SU-DHL-6 (cell line): ENCODE results near the gene NCMAP.

Experiments
- H2AFZ ChIP-seq: fragments of 200-600 bp; sonication (generic); 2 replicates; pipeline ENCODE4 v1.6.1; 2014; ENCODE audit warnings: low read depth, mild to moderate bottlenecking, moderate library complexity, mixed read lengths, antibody characterized with exemption, low read length; ENCODE audit not compliant: severe bottlenecking
- H3F3A ChIP-seq: fragments of 200-600 bp; shearing (Covaris generic); 2 replicates; pipeline ENCODE4 v1.6.0; 2016; ENCODE audit warnings: antibody characterized with exemption, mild to moderate bottlenecking; ENCODE audit not compliant: insufficient read depth
- H3K27ac ChIP-seq: fragments of 200-600 bp; sonication (generic); 2 replicates; pipeline ENCODE4 v1.5.1; 2016; ENCODE audit warnings: low read depth, mild to moderate bottlenecking, low read length, moderate library complexity, mixed read lengths
- H3K27me3 ChIP-seq: fragments of 200-600 bp; sonication (generic), shearing (Covaris generic); 2 replicates; pipeline ENCODE4 v1.6.0; 2014; ENCODE audit warnings: mild to moderate bottlenecking, low read length
- H3K36me3 ChIP-seq: fragments of 200-600 bp; sonication (generic); 2 replicates; pipeline ENCODE4 v1.6.1; 2014; ENCODE audit warnings: mild to moderate bottlenecking, low read length, mixed read lengths
- H3K4me2 ChIP-seq: fragments of 300-600, 200-600 bp; shearing (Covaris generic), sonication (generic); 2 replicates; pipeline ENCODE4 v1.6.0; 2014; ENCODE audit warnings: low read length, low read depth, mild to moderate bottlenecking; ENCODE audit not compliant: poor library complexity, severe bottlenecking
- H3K4me3 ChIP-seq: fragments of 200-600 bp; sonication (generic); 2 replicates; pipeline ENCODE4 v1.5.1; 2014; ENCODE audit warnings: antibody characterized with exemption, low read length, mild to moderate bottlenecking, mixed read lengths; ENCODE audit not compliant: insufficient read depth, poor library complexity, severe bottlenecking
- H3K79me2 ChIP-seq: fragments of 200-600 bp; sonication (generic); 2 replicates; pipeline ENCODE4 v1.6.1; 2014; ENCODE audit warnings: mild to moderate bottlenecking, low read length, moderate library complexity; ENCODE audit not compliant: insufficient read depth
- H3K9ac ChIP-seq: fragments of 200-600 bp; sonication (generic); 2 replicates; pipeline ENCODE4 v1.7.0; 2014; ENCODE audit warnings: mild to moderate bottlenecking, low read length
- H3K9me2 ChIP-seq: fragments of 200-600 bp; sonication (generic); replicated peaks from 2 replicates; pipeline ENCODE4 v1.6.1; 2014; ENCODE audit warnings: low read length; ENCODE audit not compliant: insufficient read depth
- H3K9me3 ChIP-seq: fragments of 200-600 bp; sonication (generic); 2 replicates; pipeline ENCODE4 v1.6.1; 2014; ENCODE audit warnings: low read length, mixed read lengths; ENCODE audit not compliant: insufficient read depth
- H4K20me1 ChIP-seq: fragments of 200-600 bp; sonication (generic); 2 replicates; pipeline ENCODE4 v1.6.1; 2014; ENCODE audit warnings: low read depth, mild to moderate bottlenecking, antibody characterized with exemption, low read length, moderate library complexity, mixed read lengths
- CTCF ChIP-seq: fragments of 200-600 bp; sonication (generic); IDR thresholded peaks from one replicate; pipeline ENCODE4 v1.5.1; 2017; ENCODE audit warnings: antibody characterized with exemption, mild to moderate bottlenecking, low read length, moderate library complexity; ENCODE audit not compliant: insufficient read depth, poor library complexity, severe bottlenecking
- EZH2phosphoT487 ChIP-seq: fragments of 200-600 bp; sonication (generic), shearing (Covaris generic); conservative IDR thresholded peaks from 2 replicates; pipeline ENCODE4 v1.6.1; 2018; ENCODE audit warnings: mild to moderate bottlenecking, antibody characterized with exemption, low read length, moderate library complexity, mixed read lengths

The NCMAP gene

GRCh38 chr1:24596401-24596880 is 40.6 kb downstream of the NCMAP start:
- H3K4me2 ChIP-seq, result no peak overlapping the region
- TF ChIP-seq CTCF, result no peak
- TF ChIP-seq EZH2phosphoT487, result no peak
- H3K9ac ChIP-seq, result no peak overlapping the region
- H3K9me3 ChIP-seq, result no peaks in the 10 kb centered on the region
- H3K36me3 ChIP-seq, result no peaks in the 10 kb centered on the region
- H3K27ac ChIP-seq, result no peak overlapping the region
- H3K27me3 ChIP-seq, result no peaks in the 10 kb centered on the region
- H3F3A ChIP-seq, result no peaks in the 10 kb centered on the region
- no peaks in the 10 kb centered on the region for H4K20me1 ChIP-seq
- no peak overlapping the region for H3K4me3 ChIP-seq
- H3K79me2 ChIP-seq, result no peaks in the 10 kb centered on the region
- H2AFZ ChIP-seq, result no peak overlapping the region
- no peaks in the 10 kb centered on the region for H3K9me2 ChIP-seq

GRCh38 chr1:24599265-24599664 is 43.4 kb downstream of the NCMAP start:
- Histone ChIP-seq H3K79me2 (no peaks in the 10 kb centered on the region), H3K4me2 (no peak overlapping the region), H3F3A (no peaks in the 10 kb centered on the region), H3K9me2 (no peaks in the 10 kb centered on the region), H3K9me3 (no peaks in the 10 kb centered on the region), H3K27ac (no peak overlapping the region), H3K27me3 (no peaks in the 10 kb centered on the region), H3K4me3 (no peak overlapping the region), H3K36me3 (no peaks in the 10 kb centered on the region), H3K9ac (no peak overlapping the region), H4K20me1 (no peaks in the 10 kb centered on the region), H2AFZ (no peak overlapping the region)
- TF ChIP-seq CTCF (no peak), EZH2phosphoT487 (no peak)

GRCh38 chr1:24600551-24600950 is 44.7 kb downstream of the NCMAP start:
- no peak overlapping the region for H2AFZ ChIP-seq
- H3K27ac ChIP-seq, result no peak overlapping the region
- H3F3A ChIP-seq, result no peaks in the 10 kb centered on the region
- H3K4me3 ChIP-seq, result no peak overlapping the region
- no peaks in the 10 kb centered on the region for H3K9me2 ChIP-seq
- no peak overlapping the region for H3K4me2 ChIP-seq
- no peaks in the 10 kb centered on the region for H3K9me3 ChIP-seq
- no peaks in the 10 kb centered on the region for H3K79me2 ChIP-seq
- TF ChIP-seq EZH2phosphoT487, result no peak
- TF ChIP-seq CTCF, result no peak
- H4K20me1 ChIP-seq, result no peaks in the 10 kb centered on the region
- no peaks in the 10 kb centered on the region for H3K27me3 ChIP-seq
- H3K9ac ChIP-seq, result no peak overlapping the region
- no peaks in the 10 kb centered on the region for H3K36me3 ChIP-seq
